Cerebellar cortex (tissue), 1 donor: ENCODE results near the gene GLP2R.

Source experiments
- DNase-seq: peaks from one replicate; pipeline ENCODE4 v3.0.0-alpha.2; 2015; ENCODE audit warnings: low spot score

Gene GLP2R

GRCh38 chr17:9922012-9922848 is 96.5 kb downstream of the GLP2R start:
- DNase-seq = peak; percentile 70

DNA sequence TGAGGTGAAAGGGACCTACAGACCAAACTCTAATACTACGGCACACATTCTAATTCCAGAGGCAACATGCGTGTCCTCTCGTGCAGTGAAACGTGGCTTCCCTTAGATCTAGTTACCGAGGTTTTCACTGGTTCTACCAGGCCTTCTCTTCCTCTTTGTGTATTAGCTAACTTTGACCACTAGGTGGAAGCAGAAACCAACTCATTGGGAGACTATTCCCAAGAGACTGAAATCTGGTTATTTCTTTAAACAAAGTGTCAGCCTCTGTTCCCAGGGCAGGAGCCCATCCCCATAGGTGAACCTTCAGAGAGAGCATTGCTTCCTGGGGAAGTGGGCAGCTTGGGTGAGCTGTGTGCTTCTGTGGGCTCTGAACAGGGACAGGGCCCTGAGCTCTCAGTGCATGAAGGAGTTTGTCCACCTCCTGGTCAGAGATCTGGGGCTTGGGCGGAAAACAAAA is 99.0 kb downstream of the GLP2R start:
- peak; percentile 91 for DNase-seq

- DNase-seq = no peak
These were observed 99.7 kb downstream of the GLP2R start for GRCh38 chr17:9925457-9925856.

- no peak for DNase-seq
These were observed 100.6 kb downstream of the GLP2R start for GRCh38 chr17:9926150-9926804.

DNA sequence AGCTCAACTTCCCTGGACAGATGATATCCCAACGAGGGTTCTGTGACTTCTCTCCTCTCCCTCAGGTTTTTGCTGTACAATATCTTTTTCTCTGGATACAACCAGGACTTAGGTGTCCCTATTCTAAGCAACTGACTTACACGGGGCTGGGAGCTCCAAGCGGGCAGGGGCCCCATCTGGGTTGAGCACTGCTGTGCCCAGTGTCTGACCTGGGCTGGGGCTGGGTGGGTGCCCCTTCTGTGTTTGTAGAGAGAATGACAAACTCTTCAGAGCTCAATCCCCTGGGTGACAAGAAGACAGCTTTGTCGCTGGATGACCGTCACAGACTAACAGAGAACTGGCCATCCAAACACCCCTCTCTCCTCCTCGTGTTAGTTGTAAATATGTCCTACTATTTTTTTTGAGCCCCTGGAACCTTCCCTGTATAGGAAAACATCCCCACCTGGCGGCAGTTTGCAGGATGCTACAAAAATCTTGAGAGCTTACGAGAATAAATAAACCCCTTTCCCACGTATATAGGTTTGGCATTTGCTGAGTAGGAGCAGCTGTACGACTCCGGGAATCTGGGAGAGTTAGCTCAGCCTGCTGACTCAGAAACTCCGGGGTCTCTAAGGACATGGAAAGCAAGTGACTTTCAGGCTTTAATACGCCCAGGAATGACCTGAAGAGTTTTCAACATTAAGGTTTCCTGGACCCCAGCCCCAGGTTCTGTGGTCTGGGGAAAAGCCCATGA is 103.0 kb downstream of the GLP2R start:
- DNase-seq = peak; percentile 85

DNA sequence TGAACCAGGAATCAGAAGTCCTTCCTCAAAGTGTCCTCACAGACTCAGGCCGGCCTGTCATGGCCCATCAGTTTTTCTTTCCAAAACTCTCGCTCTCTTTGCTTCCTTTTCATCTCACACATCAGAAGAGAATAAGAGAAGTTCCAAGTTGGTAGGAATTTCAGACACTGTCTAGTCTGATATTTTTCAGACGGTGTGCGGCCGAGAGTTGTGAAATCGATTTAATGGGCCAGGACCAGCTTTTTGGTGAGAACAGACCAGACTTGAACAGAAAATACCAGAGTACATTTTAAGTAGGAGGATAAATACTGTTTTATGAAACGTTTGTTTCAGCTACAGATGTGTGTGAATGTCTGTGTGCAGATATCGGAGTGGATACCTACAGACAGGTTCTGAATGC is 104.1 kb downstream of the GLP2R start:
- no peak for DNase-seq

GRCh38 chr17:9931144-9931741 is 105.5 kb downstream of the GLP2R start:
- DNase-seq = no peak

DNA sequence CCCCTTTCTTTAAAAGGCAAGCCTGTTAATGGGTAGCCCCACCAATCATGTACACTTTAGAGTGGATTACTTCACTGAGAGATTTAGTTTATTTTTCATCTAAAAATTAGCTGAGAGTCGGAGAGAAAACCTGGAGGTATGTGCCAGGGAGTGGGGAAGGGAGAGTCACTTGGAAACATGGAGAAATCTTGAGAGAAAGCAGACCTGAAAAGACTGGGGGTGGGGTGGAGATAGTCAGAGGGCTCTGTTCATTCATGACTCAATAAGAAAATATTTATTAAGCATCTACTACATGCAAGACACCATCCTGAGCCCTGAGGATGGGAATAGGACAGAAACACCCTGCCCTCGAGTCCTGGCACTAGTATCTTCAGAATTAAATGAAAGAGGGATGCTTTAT is 106.8 kb downstream of the GLP2R start:
- DNase-seq = no peak

DNA sequence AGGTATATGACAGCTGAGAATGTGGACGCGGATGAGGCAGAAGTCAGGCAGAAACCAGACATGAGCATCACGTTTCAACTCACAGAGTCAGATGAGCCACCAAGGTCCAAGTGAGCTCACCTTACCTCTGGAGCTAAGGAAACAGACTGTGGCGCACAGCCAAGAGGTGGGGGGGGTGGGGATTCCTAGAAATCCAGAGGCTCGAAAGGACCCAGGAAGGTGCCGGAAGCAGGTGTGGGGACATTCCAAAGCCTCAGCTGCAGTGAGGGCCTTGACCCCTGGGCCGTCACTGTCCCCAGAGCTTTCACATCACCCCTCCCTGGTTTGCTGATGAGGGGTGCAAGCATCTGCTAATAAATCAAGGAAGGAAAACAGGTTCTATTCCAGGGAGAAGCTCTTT is 108.6 kb downstream of the GLP2R start:
- no peak for DNase-seq

- peak; percentile 60 for DNase-seq
These were observed 109.7 kb downstream of the GLP2R start for GRCh38 chr17:9935408-9935807.

- no peak for DNase-seq
These were observed 110.4 kb downstream of the GLP2R start for GRCh38 chr17:9936095-9936494.

DNA sequence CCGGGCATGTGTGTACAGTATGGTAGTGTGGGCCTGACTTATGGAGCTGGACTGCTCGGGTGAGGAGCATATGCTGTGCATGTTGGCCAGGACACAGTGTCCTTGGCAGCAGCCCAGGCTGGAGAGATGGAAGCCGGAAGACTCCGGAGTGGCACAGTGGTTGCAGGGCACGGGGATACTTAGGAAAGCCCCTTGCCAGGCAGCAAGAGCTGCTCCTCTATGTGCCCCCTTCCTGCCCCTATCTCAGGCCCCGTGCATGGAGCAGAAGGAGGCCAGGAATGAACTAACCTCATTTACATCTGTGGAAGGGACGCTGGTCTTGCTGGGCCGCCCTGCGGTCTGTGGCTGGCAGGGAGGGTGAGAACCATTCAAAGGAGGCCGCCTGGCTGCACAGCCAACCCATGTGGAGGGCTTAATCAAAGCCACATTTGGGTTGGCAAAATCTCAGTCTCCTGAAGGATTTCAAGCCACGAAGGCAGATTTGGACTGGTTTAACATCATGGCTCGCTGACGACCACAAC is 111.6 kb downstream of the GLP2R start:
- DNase-seq = peak; percentile 93

GRCh38 chr17:9937901-9938300 is 112.2 kb downstream of the GLP2R start:
- no peak for DNase-seq

DNA sequence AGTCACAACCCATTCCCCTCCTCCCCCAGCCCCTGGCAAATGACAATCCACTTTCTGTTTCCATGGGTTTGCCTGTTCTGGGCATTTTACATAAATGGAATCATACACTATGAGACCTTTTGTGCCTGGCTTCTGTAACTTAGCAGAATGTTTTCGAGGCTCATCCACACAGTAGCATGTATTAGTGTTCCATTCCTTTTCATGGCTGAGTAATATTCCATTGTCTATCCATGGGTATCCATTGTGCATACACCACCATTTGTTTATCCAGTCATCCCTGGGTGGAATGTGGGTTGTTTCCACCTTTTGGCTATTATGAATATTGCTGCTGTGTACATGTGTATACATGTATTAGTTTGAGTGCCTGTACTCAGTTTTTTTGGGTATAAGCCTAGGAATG is 113.0 kb downstream of the GLP2R start:
- no peak for DNase-seq

GRCh38 chr17:9940841-9941240 is 115.1 kb downstream of the GLP2R start:
- DNase-seq = no peak

DNA sequence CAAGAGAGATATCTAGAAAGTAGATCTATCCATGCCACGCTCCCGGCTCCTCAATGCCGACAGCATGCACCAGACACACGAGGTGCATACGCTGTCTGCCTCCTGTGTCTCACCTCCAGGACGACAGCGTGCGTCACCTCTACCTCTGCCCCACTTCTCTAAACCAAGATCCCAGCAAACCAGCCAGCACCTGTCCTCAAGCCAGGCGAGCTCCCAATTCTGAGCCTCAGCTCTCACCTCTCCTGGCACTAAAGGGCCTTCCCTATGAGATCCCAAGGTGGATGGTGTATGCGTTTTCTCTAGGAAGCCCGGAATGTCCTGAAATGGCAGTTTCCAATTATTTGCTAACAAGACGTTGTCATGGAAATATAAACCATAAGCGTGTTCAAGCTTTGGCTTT is 115.6 kb downstream of the GLP2R start:
- peak; percentile 43 for DNase-seq
